GM18870 (cell line): ENCODE results near the gene MINAR1.
"Not testable (repeated sequence)": the region's sequence is repeated elsewhere in the genome, so short reads cannot be mapped to it uniquely, and the experiment has no call there.

ENCODE experiments used
- ATAC-seq: cut with Tn5 transposase; IDR thresholded peaks from one replicate; pipeline ENCODE4 v1.9.1; 2021; ENCODE audit warnings: moderate library complexity; ENCODE audit not compliant: unreplicated experiment

Gene MINAR1, protein sequence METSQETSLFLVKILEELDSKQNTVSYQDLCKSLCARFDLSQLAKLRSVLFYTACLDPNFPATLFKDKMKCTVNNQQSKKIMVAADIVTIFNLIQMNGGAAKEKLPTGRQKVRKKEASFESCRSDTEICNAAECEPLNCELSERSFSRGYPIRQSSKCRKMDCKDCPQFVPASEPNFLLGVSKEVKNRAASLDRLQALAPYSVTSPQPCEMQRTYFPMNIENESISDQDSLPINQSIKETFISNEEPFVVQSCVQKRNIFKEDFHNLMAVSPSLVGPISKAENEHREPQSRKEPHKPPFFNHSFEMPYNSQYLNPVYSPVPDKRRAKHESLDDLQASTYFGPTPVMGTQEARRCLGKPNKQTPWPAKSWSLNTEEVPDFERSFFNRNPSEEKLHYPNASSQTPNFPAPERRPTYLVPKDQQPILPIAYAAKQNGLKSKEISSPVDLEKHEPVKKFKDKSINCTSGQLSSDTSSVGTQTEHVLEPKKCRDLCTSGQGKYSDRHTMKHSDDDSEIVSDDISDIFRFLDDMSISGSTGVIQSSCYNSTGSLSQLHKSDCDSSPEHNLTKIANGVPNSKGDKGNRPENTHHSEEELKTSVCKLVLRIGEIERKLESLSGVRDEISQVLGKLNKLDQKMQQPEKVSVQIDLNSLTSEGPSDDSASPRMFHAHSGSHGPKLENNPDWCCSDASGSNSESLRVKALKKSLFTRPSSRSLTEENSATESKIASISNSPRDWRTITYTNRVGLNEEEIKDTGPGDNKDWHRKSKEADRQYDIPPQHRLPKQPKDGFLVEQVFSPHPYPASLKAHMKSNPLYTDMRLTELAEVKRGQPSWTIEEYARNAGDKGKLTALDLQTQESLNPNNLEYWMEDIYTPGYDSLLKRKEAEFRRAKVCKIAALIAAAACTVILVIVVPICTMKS

GRCh38 chr15:79431636-79432344, at the start of gene MINAR1:
Gene MINAR1 (plus strand): TSS chr15:79432336. CDS start chr15:79456148, 23,812 bp downstream.
- ATAC-seq: no peak

DNA sequence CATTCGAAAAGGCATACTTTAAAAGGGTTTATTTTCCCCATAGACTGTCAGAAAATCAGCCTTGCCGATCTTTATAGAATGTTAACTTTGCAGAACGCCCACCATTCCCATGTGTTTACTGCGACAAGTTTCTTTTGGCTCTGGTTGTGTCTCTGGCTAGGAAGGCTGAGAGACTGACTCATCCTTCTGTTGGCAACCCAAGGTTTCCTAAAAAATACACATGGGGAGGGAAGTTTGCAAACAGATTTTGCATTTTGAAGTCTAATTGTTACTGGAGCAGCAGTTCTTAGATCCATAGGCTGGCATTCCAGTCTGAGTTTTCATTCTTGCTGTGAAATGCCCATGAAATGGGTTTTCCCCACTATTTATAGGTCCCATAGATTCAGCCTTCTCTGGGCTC, 37.9 kb upstream of the MINAR1 start:
- ATAC-seq: no peak

DNA sequence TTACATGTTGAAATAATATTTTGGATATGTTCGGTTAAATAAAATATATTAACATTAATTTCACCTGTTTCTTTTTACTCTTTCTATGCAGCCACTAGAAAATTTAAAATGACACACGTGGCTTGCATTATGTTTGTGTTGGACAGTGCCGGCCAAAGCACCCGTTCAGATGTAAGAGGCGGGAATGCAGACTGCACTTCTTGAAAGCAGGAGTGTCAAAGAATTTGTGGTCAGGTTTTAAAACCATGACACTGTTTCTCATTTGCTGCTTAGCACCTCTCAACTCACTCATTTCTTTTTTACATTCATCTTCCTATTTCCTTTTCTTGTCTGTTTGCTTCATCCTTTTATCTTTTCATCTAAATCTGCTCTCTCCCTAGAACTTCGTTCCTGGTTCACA, 35.3 kb upstream of the MINAR1 start:
- ATAC-seq: no peak

DNA sequence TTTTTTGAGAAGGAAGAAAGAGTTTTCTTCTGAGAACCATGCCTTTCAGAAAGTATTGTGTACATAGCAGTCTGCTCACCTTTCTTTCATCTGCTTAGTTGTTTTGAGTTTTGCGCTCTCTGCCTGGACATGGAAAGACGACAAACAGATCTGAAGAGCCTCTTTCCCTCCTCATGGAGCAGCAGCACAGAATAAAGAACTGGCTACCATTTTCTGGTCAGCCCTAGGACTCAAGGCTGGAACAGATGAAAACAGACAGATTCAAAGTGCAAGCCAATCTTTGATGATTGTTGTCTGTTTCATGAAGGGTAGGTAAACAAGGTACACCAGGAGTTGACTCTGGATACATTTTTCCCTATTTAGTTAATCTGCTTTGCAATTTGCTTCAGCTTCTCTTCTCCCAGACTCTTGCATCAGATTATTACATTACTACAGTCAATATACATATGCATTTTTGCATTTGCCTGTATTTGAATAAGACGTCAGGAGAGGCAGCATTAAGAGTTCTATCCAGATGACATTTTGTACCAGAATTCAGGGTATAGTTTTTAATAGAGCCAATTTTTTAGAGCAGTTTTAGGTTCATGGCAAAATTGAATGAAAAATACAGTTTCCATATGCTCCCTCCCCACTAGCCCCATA, 34.7 kb upstream of the MINAR1 start:
- ATAC-seq: no peak

DNA sequence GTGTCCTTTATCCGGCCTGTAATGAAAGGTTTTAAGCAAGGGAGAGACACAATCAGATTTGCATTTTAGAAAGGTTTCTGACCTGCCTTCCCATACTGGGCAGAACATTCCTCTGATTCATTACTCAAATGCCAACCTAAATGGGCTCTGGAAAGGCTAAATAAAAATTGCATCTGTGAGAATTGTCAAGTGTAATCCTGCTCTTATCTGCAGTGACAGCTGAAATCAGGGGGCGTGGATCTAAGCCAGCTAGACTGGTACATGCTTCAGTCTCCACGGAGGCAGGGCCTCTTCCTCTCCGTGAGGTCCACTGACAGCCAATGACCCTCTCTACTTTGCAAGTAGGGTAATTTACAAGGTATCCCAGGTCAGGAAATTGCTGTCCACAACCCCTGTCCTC, 32.5 kb upstream of the MINAR1 start:
- no peak for ATAC-seq

- ATAC-seq: no peak
These were observed 31.5 kb upstream of the MINAR1 start for GRCh38 chr15:79400650-79401049.

GRCh38 chr15:79401301-79401700, 30.8 kb upstream of the MINAR1 start:
- no peak for ATAC-seq

DNA sequence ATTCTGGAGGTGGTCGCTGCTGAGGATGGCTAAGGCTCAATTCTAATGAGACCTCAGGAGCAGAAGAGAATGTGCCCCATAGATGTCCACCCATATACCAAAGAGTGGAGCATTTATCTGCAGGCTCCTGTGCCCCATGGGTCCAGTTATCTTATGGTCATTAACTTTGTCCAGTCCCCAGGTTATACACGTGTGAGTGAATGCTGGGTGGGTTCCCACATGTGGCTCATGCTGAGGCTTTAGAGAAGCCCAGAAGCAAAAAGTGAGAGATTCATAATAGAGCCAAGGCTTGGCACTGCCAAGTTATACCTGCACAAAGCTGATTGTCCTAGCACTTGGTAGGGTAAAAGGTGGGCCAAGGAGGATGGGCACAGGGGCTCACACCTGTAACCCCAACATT, 30.0 kb upstream of the MINAR1 start:
- ATAC-seq: no peak

- no peak for ATAC-seq
These were observed 28.6 kb upstream of the MINAR1 start for GRCh38 chr15:79403501-79403900.

- ATAC-seq: no peak
These were observed 25.9 kb upstream of the MINAR1 start for GRCh38 chr15:79406210-79406609.

GRCh38 chr15:79408041-79408440, 24.1 kb upstream of the MINAR1 start:
- no peak for ATAC-seq

GRCh38 chr15:79410237-79410636, 21.9 kb upstream of the MINAR1 start:
- ATAC-seq: no peak

DNA sequence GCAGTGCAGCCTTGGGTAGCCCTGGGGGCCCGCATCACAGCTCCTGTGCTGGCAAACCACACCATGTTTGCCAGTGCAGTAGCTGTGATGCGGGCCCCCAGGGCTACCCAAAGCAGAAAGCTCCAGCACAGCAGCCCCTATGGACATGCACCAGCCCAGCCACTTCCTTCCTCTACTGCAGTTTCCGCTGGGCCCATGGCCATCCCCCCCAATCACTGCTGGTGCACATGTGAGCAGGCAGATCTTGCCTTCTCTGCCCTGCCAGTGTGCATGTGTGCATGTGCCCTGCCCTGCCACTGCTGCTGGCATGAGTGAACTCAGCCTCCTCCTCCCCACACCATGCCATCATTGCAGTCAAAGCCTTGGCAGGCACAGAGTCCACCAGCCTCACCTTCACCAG, 20.1 kb upstream of the MINAR1 start:
- no peak for ATAC-seq

DNA sequence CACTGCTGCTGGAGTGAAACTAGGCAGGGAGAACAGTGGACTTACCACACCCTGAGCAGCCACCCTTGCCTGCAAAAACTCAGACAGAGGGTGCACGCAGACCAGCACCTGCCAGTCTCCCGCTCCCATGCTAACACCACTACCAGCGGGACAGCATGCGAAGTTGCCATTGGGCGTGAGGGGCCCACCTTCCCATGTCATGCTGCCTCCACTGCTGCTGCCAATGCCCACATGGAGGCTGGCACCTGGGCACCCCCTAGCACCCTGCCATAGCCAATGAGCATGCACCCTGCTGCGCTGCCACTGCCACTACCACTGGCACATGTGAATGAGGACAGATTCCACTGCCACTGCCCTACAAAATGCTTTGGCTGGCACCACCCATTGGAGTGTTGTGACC, 19.7 kb upstream of the MINAR1 start:
- no peak for ATAC-seq

- no peak for ATAC-seq
These were observed 15.3 kb upstream of the MINAR1 start for GRCh38 chr15:79416876-79417275.

GRCh38 chr15:79418693-79419279, 13.3 kb upstream of the MINAR1 start:
- ATAC-seq: no peak

GRCh38 chr15:79425591-79426295, 6.4 kb upstream of the MINAR1 start:
- no peak for ATAC-seq

DNA sequence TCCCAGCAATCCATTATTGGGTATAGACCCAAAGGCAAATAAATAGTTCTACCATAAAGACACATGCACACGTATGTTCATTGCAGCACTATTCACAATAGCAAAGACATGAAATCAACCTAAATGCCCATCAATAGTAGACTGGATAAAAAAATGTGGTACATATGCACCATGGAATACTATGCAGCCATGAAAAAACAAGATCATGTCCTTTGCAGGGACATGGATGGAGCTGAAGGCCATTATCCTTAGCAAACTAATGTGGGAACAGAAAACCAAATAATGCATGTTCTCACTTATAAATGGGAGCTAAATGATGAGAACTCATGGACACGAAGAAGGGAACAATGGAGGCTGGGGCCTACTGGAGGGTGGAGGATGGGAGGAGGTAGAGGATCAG, 5.2 kb upstream of the MINAR1 start:
- not testable (repeated sequence) for ATAC-seq

DNA sequence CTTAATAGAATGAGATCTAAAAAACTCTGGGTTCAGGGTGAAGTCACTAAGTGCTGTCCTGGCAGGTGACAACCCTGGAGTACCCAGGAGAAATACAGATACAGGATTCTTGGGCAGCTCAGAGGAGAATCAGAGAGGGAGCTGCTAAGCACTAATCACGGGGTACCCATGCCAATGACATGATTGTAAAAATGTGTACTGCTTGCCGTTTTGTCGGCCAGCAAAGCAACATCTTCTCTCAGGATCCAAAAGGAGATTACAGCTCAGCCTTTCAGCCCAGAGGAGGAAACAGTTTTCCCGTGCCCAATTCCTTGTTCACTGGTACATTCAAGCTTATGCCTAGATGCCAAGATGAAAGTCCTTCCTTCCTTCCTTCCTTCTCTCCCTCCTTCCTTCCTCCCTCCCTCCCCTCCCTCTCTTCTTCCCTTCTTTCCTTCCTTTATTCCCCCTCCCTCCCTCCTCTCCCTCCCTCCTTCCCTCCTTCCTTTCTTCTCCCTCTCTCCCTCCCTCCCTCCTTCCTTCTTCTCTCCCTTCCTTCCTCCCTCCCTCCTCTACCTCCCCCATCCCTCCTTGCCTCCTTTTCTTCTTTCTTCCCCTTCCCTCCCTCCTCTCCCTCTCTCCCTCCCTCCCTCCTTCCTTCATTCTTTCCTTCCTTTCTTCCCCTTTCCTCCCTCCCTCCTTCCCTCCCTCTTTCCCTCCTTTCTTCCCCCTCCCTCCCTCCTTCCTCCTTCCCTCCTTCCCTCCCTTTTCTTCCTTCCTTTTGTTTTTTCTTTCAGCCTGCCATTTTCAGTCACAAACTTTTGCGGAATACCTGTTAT, 4.1 kb upstream of the MINAR1 start:
- no peak for ATAC-seq
